GM21367 (cell line): ENCODE data around the gene HS6ST2.

ENCODE experiments used
- ATAC-seq: cut with Tn5 transposase; IDR thresholded peaks from one replicate; pipeline ENCODE4 v1.9.1; 2021; ENCODE audit not compliant: unreplicated experiment

Gene HS6ST2

DNA sequence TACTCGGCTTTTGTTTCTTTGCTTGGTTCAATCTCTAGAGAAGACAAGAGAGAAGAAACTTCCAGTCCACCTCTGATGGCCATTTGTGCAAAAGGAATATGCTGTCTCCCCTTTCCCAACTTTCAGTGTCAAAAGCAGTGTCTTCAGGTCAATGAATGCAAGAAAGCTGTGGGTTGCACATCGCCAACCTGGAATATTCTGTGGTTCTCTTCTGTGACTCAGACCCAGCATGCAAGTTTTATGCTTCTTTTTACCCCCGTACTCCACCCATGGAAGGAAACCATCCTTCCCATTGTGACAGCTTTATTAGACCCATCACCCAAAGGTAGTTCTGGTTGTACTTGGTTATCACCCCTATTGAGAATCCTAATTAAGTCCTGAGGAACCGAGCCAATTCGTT lies 334.0 kb downstream of the HS6ST2 start:
- no peak for ATAC-seq

DNA sequence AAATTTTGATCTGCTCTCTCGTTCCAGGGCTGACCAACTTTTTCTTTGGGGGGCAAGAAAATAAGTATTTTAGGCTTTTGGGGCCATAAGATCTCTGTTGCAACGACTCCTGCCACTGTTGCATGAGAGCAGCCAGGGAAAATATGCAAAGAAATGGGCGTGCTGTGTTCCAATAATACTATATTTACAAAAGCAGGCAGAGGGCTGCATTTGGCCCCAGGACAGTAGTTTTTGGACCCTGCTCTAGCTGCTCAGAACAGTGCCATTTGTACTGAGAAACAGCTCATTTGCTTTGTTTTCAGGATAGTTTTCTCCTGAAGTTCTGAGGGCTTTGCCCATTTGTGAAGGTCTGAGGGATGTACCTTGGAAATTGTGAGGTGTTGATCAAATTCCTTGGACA lies 334.5 kb downstream of the HS6ST2 start:
- ATAC-seq, result no peak

DNA sequence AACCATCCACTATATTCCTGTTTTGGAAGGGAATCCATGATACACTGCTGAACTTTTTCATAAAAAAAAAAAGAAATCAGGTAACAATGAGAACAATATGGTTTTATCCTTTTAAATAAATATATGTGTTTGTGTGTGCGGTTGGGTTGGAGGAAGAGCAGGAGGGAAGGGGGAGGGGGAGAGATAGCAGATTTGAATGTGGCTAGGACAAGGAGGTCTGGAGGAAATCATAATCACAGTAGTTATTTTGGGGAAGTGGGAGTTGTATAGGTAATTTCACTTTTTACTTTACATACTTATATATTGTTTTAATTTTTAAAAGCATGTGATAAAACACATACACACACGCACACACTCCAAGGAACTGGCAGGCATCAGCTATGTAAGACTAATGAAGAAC lies 335.1 kb downstream of the HS6ST2 start:
- no peak for ATAC-seq

DNA sequence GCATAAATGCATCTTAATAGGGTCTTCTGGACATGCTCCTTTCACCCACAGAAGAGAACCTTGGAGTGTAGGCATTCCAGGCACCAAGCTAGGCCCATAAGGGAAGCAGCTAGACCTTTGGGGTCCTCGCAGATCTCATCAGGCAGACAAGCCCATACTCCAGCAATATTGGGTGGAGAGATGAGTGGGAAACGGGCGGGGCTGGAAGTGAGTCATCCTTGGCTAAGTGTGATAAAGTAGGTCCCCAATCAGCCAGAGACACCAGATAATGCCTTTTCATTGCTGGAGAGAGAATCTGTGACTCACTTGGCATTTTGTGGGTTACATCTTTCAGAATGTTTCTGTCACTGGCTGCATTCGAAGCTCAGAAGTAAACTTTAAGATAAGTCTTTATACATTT lies 336.3 kb downstream of the HS6ST2 start:
- no peak for ATAC-seq

DNA sequence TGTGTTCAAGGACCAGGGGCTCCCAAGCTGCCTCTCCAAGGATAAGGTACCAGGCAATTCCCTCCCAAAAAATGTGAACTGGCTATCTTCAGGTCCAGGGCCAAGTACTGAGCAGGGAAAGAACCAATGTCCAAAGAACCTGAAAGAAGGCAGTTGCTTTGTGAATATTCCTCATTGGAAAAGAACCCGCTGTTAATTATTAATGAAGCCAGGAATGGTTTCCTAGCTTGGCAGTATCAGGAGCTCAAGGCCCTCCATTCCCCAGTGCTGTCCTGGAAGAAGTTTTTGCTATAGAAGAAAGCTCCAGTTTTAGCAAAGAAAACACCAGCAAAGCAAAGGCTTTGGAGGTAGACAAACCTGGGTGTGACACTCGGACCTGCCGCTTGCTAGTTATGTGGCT lies 339.6 kb downstream of the HS6ST2 start:
- no peak for ATAC-seq

DNA sequence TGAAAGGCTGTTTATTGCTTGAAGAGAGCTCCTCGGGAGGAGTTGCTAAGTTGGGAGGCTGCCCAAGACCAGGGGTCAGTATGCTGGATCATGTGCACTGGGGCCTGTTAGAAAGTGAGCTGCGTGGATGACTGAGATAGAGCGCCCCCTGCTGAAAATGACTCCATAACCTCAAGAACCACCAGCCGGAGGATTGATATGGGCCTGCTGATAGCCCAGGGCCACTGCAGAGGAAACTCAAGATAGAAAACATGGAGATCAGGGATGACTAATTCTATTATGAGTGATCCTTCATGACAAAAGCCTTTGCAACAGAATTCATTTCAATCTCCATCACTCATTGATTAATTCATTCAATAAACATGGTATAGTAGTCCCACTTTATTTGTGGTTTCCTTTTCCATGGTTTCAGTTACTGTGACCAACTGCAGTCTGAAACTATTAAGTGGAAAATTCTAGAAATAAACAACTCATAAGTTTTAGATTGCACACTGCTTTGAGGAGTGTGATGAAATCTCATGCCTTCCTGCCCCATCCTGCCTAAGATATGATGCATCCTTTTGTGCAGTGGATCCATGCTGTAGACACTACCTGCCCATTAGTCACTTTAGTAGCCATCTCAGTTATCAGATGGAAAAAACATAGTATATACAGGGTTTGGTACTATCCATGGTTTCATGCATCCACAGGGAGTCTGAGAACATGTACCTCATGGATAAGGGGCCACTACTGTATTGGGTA lies 342.9 kb downstream of the HS6ST2 start:
- ATAC-seq, result peak; percentile 60

DNA sequence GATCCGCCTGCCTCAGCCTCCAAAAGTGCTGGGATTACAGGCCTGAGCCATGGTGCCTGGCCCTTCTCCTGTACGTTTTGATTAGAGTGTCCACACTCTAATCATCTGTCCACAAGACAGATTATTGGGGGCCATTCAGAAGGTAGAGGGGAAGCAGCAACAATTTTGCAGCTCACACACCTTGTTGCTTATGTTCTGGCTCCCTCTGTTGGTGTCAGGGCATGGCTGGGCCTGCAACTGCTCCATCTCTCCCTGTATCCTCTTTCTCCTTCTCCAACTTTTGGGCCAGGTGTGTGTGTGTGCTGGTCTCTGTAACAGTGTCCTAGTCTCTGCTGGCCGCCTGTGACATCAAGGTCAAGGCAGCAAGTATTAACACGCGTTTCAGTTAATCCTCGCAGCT lies 344.1 kb downstream of the HS6ST2 start:
- ATAC-seq, result no peak

DNA sequence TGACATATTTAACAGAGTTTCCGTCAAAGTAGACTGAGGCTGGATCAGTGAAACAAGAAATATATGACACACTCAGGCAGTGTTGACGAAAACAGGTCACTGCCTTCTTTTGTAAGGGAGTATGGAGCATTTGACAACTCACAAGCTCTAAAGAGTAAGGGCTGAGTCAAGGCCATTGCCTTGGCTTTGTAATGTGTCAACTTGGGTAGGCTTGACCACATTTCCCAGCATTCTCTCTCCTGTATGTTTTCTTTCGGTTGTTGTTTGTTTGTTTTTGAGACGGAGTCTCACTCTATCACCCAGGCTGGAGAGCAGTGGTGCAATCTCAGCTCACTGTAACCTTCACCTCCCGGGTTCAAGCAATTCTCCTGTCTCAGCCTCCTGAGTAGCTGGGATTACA lies 344.6 kb downstream of the HS6ST2 start:
- no peak for ATAC-seq

DNA sequence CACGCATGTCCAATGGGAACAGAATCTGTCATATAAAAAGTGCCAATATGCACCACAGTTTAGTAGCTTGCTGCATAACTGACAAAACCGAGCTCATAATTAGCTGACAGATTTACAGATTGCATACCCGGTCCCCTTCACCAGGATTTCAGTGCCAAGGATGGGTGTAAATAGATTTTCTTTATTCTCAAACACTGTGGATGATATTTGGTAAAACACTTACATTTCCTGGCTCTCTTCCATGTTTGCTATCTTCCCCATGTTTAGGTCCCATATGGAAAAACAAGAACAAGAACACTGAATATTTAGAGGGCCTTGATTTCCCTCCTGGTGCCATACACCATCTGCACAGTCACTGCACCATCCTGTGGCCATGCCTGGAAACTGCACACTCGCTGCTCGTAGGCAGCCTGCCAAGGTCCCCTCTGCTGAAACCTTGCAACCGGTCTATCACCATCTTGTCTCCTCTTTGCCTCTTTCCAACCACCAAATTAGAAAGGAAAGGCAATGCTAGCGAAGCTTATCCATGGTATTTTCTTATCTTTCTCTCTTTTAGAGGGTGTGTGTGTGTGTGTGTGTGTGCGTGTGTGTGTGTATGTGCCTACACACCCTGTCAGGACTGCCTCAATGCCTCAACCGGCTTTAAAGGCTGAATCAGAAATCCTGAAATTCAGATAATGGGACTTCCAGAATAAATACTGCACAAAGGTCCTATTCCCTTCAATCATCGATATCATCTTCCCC lies 345.4 kb downstream of the HS6ST2 start:
- no peak for ATAC-seq

DNA sequence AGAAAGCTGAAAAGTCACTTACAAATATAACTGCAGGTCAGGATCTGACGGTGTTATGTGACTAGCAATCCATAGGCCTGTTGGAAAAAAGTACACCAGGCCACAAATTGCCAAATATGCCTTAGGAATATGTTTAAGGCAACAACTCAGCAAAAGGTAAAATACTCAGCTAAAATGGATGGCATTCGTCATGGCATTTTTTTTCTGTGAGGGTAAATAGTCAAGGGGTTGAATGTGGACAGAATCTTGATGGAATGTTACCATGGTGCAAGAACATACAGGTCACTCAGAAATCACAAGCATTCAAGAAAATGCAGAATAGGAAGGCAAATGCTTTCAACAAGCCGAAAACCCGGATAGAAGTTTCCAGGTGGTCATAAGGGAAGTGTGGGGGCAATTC lies 347.9 kb downstream of the HS6ST2 start:
- no peak for ATAC-seq

DNA sequence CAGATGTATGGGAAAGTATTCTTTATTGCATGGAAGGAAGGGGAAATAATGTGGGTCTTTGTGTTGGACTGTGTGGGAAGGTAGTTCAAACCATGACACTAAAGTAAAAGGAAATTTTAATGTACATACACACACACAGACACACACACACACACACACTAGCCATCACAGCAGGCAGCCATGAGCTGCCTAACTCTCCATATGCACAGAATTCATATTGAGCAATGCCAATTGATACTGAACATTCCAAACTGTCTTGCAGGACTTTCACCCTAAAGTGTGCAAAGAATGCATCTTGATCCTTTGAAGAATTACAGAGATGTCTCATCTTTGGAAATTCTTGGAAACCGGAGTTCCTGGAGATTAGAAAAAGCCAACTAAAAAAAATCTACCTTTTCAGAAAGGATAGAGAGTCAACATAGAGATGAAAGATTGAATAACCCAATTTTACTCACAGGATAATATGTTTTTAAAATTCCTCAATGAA lies 349.0 kb downstream of the HS6ST2 start:
- no peak for ATAC-seq

DNA sequence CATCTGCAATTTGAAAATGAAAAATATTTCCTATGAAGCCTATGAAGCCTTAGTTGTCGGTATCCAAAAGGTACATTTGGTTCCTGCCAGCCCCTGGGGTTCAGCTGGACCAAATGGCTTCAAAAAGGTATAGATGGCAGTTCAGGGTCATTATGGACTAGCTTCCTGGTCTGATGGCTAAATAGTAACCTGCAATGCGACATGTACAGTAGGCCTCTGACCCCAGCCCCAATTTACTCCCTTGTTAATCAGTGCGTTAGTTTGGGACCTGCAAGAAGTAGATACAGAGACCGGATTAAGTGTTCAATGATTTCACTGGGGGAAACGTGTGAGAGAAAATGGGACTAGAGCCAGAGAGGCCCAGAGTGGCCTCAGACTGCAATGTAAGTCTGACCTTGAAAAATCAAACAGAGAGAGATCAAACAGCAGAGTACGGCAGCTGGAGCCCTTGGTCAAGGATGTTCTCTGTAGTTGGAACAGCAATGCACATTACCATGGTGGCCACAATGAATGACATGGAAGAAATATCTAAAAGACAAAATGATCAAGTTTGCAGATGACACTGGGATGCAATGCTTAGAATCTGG lies 354.6 kb downstream of the HS6ST2 start:
- no peak for ATAC-seq

DNA sequence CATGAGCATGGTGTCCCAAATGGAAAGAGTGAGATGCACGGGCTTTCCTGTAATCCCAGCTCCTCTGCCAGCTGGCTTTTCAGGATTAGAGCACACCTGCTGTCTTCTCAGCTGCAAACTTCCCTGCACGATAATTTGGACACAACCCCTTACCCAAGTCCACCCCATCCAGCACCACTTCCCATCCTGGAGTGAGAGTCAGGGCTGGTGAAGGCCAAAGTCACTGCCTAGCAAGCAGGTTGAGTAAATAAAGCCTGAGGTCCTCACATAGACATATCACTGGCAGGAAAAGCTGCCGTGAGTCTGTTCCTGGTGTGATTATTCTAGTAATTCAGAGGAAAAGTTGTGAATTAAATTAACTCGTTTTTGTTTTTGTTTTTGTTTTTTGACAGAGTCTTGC lies 355.7 kb downstream of the HS6ST2 start:
- ATAC-seq, result no peak

DNA sequence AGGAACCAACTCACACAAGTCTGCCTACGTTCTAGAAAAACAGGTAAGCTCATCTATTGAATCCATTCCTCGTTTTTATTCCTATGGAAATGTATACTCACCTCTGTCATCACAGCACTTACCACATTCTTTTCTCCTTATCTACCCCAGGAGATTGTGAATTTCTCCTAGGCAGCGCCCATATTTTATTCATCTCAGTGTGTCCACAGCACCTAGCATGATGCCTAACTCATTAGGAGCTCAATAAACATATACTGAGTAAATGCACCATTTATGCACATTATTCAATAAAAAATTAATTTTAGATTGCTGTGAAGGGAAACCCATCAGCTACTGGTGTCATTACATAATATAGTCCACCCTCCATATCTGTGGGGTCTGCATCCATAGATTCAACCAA lies 363.4 kb downstream of the HS6ST2 start:
- no peak for ATAC-seq

DNA sequence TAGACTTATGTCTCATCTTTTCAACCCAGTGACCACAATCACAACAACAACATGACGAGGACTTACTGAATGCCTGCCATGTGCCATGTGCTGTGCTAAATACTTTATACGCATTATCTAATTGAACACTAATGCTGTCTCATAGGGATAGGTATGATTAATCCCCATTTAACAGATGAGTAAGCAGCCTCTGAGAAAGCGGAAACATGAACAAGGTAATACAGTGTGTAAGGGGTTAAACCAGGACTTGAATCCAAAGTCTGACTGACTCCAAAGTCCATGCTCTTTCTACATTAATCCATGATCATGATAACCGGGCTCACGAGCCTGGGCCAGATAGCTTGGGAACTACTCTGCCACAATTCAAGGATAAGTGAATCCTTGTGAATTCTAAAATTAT lies 364.3 kb downstream of the HS6ST2 start:
- no peak for ATAC-seq

DNA sequence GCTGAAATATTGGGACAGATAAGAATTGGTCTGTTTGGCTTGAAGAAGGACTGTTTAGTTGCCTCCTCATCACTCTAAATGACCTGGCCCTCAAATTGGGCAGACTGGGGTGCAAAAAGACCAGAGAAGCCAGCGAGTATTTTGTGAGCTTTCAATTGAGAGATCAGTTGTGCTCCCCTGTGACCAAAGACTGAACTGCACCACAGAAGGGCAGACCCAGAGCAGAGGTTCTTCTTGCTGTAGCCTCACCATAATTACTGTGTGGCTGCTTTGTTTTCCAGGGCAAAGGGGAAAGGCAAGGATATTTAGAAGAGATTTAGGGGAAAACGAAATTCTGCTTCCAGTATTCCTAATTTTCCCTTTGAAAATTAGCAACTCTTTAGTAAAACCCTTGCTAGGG lies 365.5 kb downstream of the HS6ST2 start:
- no peak for ATAC-seq

DNA sequence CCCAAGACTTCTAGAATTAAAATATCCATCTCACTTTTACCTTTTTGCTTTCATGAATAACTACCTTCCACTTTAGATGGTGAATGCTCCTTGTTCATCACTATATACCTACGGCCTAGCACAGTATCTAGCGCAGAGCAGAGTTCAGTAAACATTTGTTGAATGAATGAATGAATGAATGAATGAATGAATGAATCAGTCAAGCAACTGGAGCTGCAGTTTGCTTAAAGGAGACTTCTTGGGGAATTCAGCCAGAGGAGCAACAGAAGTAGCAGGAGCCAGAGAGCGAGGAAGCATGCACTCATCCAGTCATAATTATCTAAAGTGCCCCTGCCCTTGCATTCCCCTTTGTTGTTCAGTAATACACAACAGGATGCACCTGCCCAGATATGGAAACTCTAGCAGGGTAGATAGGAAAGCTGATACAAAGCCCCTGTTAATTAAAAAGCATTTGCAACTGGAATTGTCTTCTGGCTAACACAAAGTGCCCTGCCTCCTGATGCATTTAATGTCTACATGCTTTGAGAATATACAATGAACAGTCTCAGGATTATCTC lies 366.6 kb downstream of the HS6ST2 start:
- no peak for ATAC-seq

DNA sequence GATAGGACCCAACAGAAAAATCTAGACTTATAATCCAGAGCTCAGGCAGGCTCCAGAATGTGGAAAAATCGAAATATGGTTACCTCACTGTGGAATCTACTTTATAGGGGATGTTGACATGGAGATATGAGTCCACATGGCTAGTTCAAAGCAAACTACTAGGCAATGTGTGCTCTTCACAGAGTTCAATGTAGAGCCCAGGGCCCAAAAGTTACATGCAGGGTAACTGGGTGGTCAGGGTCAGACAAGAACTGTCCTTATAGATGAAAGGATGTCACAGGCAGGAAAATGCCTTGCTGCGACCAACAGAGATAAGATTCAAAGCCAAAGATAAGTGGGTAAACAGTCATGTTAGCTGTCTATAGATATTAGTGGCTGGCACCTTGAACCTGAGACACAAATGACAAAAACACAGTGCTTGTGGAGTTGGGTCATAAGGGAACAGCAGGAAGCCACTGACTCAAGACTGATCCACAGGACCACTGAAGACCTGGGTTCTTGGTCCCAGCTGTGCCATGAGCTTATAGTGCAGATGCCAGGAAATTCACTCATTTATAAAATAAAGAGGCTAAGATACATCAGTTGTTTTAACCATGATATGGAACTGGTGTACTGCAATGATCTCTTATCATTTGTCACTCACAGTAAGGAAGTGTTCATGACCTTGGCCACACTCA lies 367.9 kb downstream of the HS6ST2 start:
- no peak for ATAC-seq

DNA sequence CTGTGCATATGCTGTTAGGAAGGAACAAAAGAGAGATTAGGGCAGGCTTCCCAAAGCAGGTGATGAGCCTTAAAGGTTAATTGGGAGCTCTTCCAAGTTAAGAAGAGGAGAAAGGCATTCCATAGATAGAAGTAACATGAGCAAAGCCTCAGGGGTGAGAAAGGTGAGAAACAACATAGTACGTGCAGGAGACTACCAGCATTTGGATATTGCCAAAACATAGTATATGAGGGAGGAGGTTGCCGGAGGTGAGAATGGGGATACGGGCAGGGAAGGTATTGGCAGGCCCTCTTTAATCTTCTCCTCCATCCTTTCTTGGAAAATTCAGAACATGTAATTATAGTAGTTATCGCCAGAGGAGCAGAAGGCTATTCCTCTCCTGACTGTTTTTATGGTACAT lies 373.5 kb downstream of the HS6ST2 start:
- ATAC-seq, result no peak

DNA sequence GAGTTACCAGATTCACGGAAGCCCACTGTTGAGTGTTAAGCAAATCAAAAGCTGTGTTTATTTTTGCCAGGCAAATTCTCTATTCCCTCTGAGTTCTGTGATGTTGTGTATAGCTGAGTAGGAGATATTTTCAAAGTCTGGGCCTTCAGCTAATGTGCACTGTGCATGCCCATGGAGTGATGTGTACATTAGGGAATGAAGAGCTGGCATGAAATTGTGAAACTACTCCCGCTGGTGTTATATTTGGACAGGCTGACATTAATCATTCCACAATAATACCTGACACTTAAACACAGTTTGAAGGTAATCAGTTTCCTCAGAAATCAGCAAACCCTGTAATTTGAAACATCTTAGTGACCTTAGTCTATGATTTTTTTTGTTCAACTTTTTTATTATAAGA lies 381.5 kb downstream of the HS6ST2 start:
- ATAC-seq, result no peak
